Activated T-cell treated with anti-CD3 and anti-CD28 coated beads, Interleukin-2, amount 50 U/mL, for 24 hours (primary cell): ENCODE measurements around the gene ZNF440.
A peak's percentile ranks its signal among the peaks of the same experiment; 100 is the strongest.
"Not testable (repeated sequence)": the region's sequence is repeated elsewhere in the genome, so short reads cannot be mapped to it uniquely, and the experiment has no call there.

Experiments
- DNase-seq: peaks from one replicate; pipeline ENCODE4 v3.0.0-alpha.2; 2020
- H3K27ac Mint-ChIP-seq: 2 replicates; pipeline ENCODE4 v1.8.0; 2020; ENCODE audit warnings: mild to moderate bottlenecking, mixed read lengths
- H3K27me3 Mint-ChIP-seq: 2 replicates; pipeline ENCODE4 v1.8.0; 2020; ENCODE audit warnings: mixed read lengths
- H3K36me3 Mint-ChIP-seq: 2 replicates; pipeline ENCODE4 v1.8.0; 2020; ENCODE audit warnings: low read depth, mixed read lengths
- H3K4me1 Mint-ChIP-seq: 2 replicates; pipeline ENCODE4 v1.8.0; 2020; ENCODE audit warnings: low read depth, mixed read lengths
- H3K4me3 Mint-ChIP-seq: 2 replicates; pipeline ENCODE4 v1.8.0; 2020; ENCODE audit warnings: mild to moderate bottlenecking, moderate library complexity, mixed read lengths
- H3K9me3 Mint-ChIP-seq: 2 replicates; pipeline ENCODE4 v1.8.0; 2020; ENCODE audit warnings: mixed read lengths

Gene ZNF440

DNA sequence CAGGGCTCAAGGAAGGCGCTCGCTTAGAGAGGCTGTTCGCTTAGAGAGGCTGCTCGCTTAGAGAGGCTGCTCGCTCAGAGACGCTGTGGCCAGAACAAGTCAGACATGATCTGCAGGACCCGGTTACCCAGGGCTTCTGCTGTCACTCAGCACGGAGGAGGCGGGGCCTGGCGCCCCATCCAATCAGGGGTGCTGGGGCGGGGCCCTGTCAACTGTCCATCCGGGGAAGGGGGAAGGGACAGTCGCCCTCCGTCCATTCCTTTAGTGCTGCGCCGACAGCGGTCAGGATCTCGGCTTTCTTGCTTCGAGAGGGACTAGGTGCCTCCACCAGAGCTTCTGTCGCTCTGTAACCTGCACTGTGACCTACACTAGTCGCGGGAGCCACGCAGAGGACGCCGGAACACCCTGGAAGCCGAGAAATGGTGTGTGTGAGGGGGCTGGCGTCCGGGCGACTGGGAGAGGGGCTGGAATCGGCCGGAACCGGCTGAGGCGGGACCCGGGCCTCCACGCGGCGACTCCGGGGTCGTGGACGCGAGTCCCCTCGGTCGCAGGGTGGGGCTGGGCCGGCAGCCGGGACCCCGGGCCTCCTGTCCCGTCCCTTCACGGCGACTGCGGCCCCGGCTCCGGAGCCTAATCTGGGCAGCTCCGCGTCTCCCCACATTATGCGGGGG is at the start of gene ZNF440:
Gene ZNF440, plus strand, starts transcription at position 245 of the 671 bp plus-strand sequence. Its CDS starts 175 bp downstream, at position 420.
- peaks cover 42% of the 10 kb centered on the region for H3K36me3 Mint-ChIP-seq
- peaks cover 25% of the 10 kb centered on the region for H3K4me1 Mint-ChIP-seq
- H3K27me3 Mint-ChIP-seq = no peaks in the 10 kb centered on the region
- H3K4me3 Mint-ChIP-seq = peak within 1 kb of the TSS; percentile 90
- H3K9me3 Mint-ChIP-seq = peaks cover 13% of the 10 kb centered on the region
- DNase-seq = peak; percentile 92
- peak within 1 kb of the TSS; percentile 75 for H3K27ac Mint-ChIP-seq

GRCh38 chr19:11766597-11767591 is 47.2 kb upstream of the ZNF440 start, which contains the start of gene ZNF441:
Gene ZNF441 (plus strand): TSS chr19:11767000. CDS start chr19:11767194, 194 bp downstream.
- Mint-ChIP-seq H3K9me3 (peaks cover 32% of the 10 kb centered on the region), H3K4me3 (peak within 1 kb of the TSS; percentile 96), H3K36me3 (peaks cover 47% of the 10 kb centered on the region), H3K27ac (peak within 1 kb of the TSS; percentile 95), H3K4me1 (peaks cover 23% of the 10 kb centered on the region), H3K27me3 (peaks cover 14% of the 10 kb centered on the region)
- peak; percentile 98 for DNase-seq

GRCh38 chr19:11767633-11768133 is 46.4 kb upstream of the ZNF440 start:
- Mint-ChIP-seq H3K9me3 (peaks cover 37% of the 10 kb centered on the region), H3K27ac (peak overlapping the region; percentile 88), H3K36me3 (peaks cover 53% of the 10 kb centered on the region), H3K4me3 (peak overlapping the region; percentile 96), H3K4me1 (peaks cover 23% of the 10 kb centered on the region), H3K27me3 (peaks cover 7% of the 10 kb centered on the region)
- peak; percentile 54 for DNase-seq

DNA sequence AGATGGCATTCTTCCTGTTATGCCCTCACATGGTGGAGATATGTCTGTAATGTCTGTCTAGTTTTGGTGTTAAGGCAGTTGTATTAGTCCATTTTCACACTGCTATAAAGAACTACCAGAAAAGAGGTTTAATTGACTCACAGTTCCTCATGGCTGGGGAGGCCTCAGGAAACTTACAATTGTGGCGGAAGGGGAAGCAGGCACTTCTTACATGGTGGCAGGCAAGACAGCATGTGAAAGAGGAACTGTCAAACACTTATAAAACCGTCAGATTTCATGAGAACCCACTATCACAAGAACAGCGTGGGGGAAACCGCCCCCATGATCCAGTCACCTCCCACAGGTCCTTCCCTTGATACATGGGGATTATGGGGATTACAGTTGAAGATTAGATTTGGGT is 44.1 kb upstream of the ZNF440 start:
- Mint-ChIP-seq H3K27ac (no peak overlapping the region), H3K36me3 (peaks cover 72% of the 10 kb centered on the region), H3K4me1 (peaks cover 23% of the 10 kb centered on the region), H3K27me3 (no peaks in the 10 kb centered on the region), H3K9me3 (peaks cover 44% of the 10 kb centered on the region), H3K4me3 (no peak overlapping the region)
- no peak for DNase-seq

DNA sequence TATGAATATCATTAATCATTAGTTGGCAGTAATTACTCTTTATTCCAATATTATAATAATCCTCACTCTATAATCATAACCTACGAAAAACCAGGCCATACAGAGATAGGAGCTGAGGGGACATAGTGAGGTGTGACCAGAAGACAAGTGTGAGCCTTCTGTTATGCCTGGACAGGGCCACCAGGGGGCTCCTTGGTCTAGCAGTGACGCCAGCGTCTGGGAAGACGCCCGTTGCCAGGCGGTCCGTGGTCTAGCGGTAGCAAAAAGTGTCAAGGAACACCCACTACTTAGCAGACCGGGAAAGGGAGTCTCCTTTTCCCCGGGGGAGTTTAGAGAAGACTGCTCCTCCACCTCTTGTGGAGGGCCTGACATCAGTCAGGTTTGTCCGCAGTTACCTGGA is 42.6 kb upstream of the ZNF440 start:
- not testable (repeated sequence) for H3K4me3 Mint-ChIP-seq, DNase-seq, H3K27ac Mint-ChIP-seq, H3K27me3 Mint-ChIP-seq
- peaks cover 83% of the 10 kb centered on the region for H3K36me3 Mint-ChIP-seq
- H3K9me3 Mint-ChIP-seq = peaks cover 52% of the 10 kb centered on the region
- H3K4me1 Mint-ChIP-seq = peaks cover 22% of the 10 kb centered on the region

DNA sequence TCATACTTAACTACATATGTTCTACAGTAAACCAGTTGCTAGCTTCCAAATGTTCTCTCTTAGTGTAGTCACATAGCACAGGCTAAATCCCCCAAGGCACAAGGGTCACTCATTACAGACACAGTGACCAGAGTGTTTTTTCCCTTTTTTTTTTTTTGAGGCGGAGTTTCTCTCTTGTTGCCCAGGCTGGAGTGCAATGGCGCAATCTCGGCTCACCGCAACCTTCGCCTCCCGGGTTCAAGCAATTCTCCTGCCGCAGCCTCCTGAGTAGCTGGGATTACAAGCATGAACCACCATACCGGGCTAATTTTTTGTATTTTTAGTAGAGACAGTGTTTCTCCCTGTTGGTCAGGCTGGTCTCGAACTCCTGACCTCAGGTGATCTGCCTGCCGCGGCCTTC is 37.4 kb upstream of the ZNF440 start:
- Mint-ChIP-seq H3K36me3 (peaks cover 92% of the 10 kb centered on the region), H3K9me3 (peaks cover 64% of the 10 kb centered on the region)
- not testable (repeated sequence) for H3K27ac Mint-ChIP-seq, H3K4me1 Mint-ChIP-seq, H3K4me3 Mint-ChIP-seq, DNase-seq, H3K27me3 Mint-ChIP-seq

DNA sequence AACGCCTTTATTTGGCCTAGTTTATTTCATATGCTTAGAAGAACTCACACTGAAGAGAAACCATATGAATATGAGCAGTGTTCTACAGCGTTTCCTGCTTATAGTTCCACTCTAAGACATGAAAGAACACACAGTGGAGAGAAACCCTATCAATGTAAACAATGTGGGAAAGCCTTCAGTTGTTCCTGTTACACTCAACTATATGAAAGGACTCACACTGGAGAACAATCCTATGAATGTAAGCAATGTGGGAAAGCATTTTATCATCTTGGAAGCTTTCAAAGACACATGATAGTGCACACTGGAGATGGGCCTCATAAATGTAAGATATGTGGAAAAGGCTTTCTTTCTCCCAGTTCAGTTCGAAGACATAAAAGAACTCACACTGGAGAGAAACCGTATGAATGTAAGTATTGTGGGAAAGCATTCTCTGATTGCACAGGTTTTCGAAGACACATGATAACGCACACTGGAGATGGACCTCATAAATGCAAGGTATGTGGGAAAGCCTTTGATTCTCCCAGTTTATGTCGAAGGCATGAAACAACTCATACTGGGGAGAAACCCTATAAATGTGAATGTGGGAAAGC is 33.5 kb upstream of the ZNF440 start:
- Mint-ChIP-seq H3K36me3 (peaks cover 91% of the 10 kb centered on the region), H3K27me3 (no peaks in the 10 kb centered on the region), H3K27ac (no peak overlapping the region), H3K9me3 (peaks cover 61% of the 10 kb centered on the region), H3K4me1 (no peaks in the 10 kb centered on the region), H3K4me3 (no peak overlapping the region)
- no peak for DNase-seq

DNA sequence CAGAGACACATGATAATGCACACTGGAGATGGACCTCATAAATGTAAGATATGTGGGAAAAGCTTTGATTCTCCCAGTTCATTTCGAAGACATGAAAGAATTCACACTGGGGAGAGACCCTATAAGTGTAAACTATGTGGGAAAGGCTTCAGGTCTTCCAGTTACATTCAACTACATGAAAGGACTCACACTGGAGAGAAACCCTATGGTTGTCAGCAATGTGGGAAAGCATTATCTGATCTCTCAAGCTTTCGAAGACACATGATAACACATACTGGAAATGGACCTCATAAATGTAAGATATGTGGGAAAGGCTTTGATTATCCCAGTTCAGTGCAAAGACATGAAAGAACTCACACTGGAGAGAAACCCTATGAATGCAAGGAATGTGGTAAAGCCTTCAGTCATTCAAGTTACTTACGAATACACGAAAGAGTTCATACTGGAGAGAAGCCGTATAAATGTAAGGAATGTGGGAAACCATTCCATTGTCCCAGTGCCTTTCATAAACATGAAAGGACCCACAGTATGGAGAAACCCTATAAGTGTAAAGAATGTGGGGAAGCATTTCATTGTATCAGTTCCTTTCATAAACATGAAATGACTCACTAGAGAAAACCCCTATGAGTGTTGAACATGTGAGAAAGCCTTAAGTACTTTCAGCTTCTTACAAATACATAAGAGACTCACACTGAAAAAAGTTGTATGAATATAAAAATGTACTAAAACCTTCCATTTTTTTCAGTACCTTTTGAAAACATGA is 32.6 kb upstream of the ZNF440 start:
- H3K4me3 Mint-ChIP-seq = no peak overlapping the region
- DNase-seq = no peak
- peaks cover 59% of the 10 kb centered on the region for H3K9me3 Mint-ChIP-seq
- H3K4me1 Mint-ChIP-seq = no peaks in the 10 kb centered on the region
- peaks cover 86% of the 10 kb centered on the region for H3K36me3 Mint-ChIP-seq
- H3K27me3 Mint-ChIP-seq = no peaks in the 10 kb centered on the region
- H3K27ac Mint-ChIP-seq = no peak overlapping the region

DNA sequence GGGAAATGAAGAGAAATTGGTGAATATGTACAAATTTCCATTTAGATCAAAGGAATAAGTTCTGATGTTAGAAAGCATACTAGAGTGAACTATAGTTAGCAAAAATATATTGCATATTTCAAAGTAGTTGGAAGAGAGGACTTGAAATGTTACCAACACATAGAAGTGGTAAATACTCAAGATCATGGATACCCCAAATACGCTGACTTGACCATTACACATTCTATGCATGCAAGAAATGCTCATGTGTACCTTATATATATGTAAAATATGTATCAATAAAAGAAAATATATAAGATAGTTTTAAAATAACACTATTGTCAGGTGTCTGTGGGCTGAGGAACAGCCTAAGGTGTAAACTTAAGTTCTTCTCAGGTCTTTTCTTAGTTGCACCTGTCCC is 30.3 kb upstream of the ZNF440 start:
- DNase-seq = no peak
- Mint-ChIP-seq H3K27me3 (no peaks in the 10 kb centered on the region), H3K4me3 (no peak overlapping the region), H3K4me1 (no peaks in the 10 kb centered on the region), H3K36me3 (peaks cover 66% of the 10 kb centered on the region), H3K9me3 (peaks cover 61% of the 10 kb centered on the region), H3K27ac (no peak overlapping the region)

DNA sequence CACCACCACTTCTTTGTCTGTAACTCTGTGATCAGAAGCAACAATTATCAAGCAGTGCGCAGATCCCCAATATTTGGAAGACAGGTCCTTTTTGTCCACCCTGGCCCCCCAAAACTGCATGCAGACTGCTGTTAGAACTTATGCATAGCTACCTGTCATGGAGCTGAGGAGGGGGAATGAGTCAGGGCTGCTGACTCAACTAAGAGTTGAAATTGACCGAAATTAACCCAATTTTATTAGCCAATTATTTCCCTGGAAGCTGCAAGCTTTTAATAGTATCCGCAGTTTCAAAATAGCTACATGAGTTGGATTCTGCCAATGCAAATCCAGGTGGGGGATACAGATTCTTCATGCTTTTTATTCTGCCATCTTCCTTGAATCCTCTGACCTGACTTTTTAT is 29.7 kb upstream of the ZNF440 start:
- H3K27me3 Mint-ChIP-seq = no peaks in the 10 kb centered on the region
- no peak overlapping the region for H3K4me3 Mint-ChIP-seq
- peaks cover 64% of the 10 kb centered on the region for H3K9me3 Mint-ChIP-seq
- DNase-seq = no peak
- H3K4me1 Mint-ChIP-seq = no peaks in the 10 kb centered on the region
- H3K36me3 Mint-ChIP-seq = peaks cover 60% of the 10 kb centered on the region
- H3K27ac Mint-ChIP-seq = no peak overlapping the region

GRCh38 chr19:11787536-11787935 is 26.5 kb upstream of the ZNF440 start:
- Mint-ChIP-seq H3K36me3 (peaks cover 29% of the 10 kb centered on the region), H3K9me3 (peaks cover 56% of the 10 kb centered on the region), H3K4me3 (no peak overlapping the region), H3K4me1 (no peaks in the 10 kb centered on the region), H3K27me3 (no peaks in the 10 kb centered on the region), H3K27ac (no peak overlapping the region)
- no peak for DNase-seq

DNA sequence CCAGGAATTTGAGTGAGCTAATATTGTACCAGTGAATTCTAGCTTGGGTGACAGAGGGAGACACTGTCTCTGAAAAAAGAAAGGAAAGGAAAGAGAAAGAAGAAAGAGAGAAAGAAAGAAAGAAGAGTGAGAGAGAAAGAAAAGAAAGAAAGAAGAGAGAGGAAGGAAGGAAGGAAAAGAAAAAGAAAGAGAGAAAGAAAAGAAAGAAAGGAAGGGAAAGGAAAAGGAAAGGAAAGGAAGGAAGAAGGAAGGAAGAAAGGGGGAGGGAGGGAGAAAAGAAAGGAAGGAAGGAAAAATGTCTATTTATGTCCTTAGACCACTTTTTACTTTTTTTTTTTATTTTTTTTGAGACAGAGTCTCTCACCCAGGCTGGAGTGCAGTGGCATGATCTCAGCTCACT is 21.1 kb upstream of the ZNF440 start:
- peaks cover 8% of the 10 kb centered on the region for H3K4me1 Mint-ChIP-seq
- no peak for DNase-seq
- H3K9me3 Mint-ChIP-seq = peaks cover 20% of the 10 kb centered on the region
- H3K27ac Mint-ChIP-seq = no peak overlapping the region
- H3K36me3 Mint-ChIP-seq = no peaks in the 10 kb centered on the region
- H3K27me3 Mint-ChIP-seq = no peaks in the 10 kb centered on the region
- H3K4me3 Mint-ChIP-seq = no peak overlapping the region

- no peak overlapping the region for H3K27ac Mint-ChIP-seq
- H3K36me3 Mint-ChIP-seq = peaks cover 3% of the 10 kb centered on the region
These were observed 16.6 kb upstream of the ZNF440 start for GRCh38 chr19:11797491-11797890.

More at GRCh38 chr19:11797491-11797890, 16.6 kb upstream of the ZNF440 start:
- H3K4me3 Mint-ChIP-seq = peak overlapping the region; percentile 84
- H3K9me3 Mint-ChIP-seq = peaks cover 3% of the 10 kb centered on the region
- H3K4me1 Mint-ChIP-seq = peaks cover 15% of the 10 kb centered on the region
- DNase-seq = peak; percentile 76
- H3K27me3 Mint-ChIP-seq = no peaks in the 10 kb centered on the region
